HL-60 (cell line): ENCODE measurements around the gene NCAPG2.

ENCODE experiments used
- CTCF ChIP-seq: IDR thresholded peaks from one replicate; pipeline ENCODE4 v1.5.1; 2011; ENCODE audit warnings: low read length, control low read depth, inconsistent platforms; ENCODE audit not compliant: insufficient read depth
- POLR2AphosphoS5 ChIP-seq: IDR thresholded peaks from 2 replicates; pipeline ENCODE4 v1.6.1; 2012; ENCODE audit warnings: low read depth
- REST ChIP-seq: IDR thresholded peaks from 2 replicates; pipeline ENCODE4 v1.6.1; 2012; ENCODE audit warnings: low read depth; ENCODE audit not compliant: insufficient replicate concordance

GRCh38 chr7:158716802-158717201, 12.2 kb upstream of the NCAPG2 start:
- TF ChIP-seq REST (no peak), CTCF (no peak), POLR2AphosphoS5 (no peak)
